CD4-positive, alpha-beta T cell treated with Interleukin-17A for 4 hours (primary cell): ENCODE measurements around the gene TOM1L1.

Experiments
- DNase-seq: peaks from one replicate; pipeline ENCODE4 v3.0.0-alpha.2; 2020; ENCODE audit warnings: mixed read lengths

Gene TOM1L1

GRCh38 chr17:54899201-54899600 is 1.5 kb upstream of the TOM1L1 start:
- DNase-seq = no peak

GRCh38 chr17:54899721-54900456 is 763 bp upstream of the TOM1L1 start:
- DNase-seq = no peak

- DNase-seq = no peak
Measured at GRCh38 chr17:54901230-54901822, 674 bp downstream of the TOM1L1 start.

GRCh38 chr17:54902017-54902416 is 1.4 kb downstream of the TOM1L1 start:
- no peak for DNase-seq

- no peak for DNase-seq
Measured at GRCh38 chr17:54902611-54903010, 2.0 kb downstream of the TOM1L1 start.

GRCh38 chr17:54903375-54903774 is 2.7 kb downstream of the TOM1L1 start:
- DNase-seq = no peak

GRCh38 chr17:54906683-54907082 is 6.0 kb downstream of the TOM1L1 start:
- DNase-seq = no peak

- DNase-seq = no peak
Measured at GRCh38 chr17:54907376-54907775, 6.7 kb downstream of the TOM1L1 start.

- no peak for DNase-seq
Measured at GRCh38 chr17:54909766-54910165, 9.1 kb downstream of the TOM1L1 start.

GRCh38 chr17:54916721-54917120 is 16.1 kb downstream of the TOM1L1 start:
- DNase-seq = no peak

GRCh38 chr17:54919425-54919824 is 18.8 kb downstream of the TOM1L1 start:
- no peak for DNase-seq

- no peak for DNase-seq
Measured at GRCh38 chr17:54920819-54921218, 20.2 kb downstream of the TOM1L1 start.

- no peak for DNase-seq
Measured at GRCh38 chr17:54924405-54924804, 23.8 kb downstream of the TOM1L1 start.

GRCh38 chr17:54927525-54927924 is 26.9 kb downstream of the TOM1L1 start:
- no peak for DNase-seq

GRCh38 chr17:54932711-54933110 is 32.1 kb downstream of the TOM1L1 start:
- no peak for DNase-seq

GRCh38 chr17:54933921-54934320 is 33.3 kb downstream of the TOM1L1 start:
- DNase-seq = no peak

- no peak for DNase-seq
Measured at GRCh38 chr17:54935471-54935870, 34.8 kb downstream of the TOM1L1 start.

GRCh38 chr17:54937018-54937417 is 36.4 kb downstream of the TOM1L1 start:
- no peak for DNase-seq

GRCh38 chr17:54937426-54937825 is 36.8 kb downstream of the TOM1L1 start:
- no peak for DNase-seq

GRCh38 chr17:54941285-54941684 is 40.6 kb downstream of the TOM1L1 start:
- no peak for DNase-seq

- DNase-seq = no peak
Measured at GRCh38 chr17:54944796-54945195, 44.1 kb downstream of the TOM1L1 start.

- no peak for DNase-seq
Measured at GRCh38 chr17:54945231-54945630, 44.6 kb downstream of the TOM1L1 start.

GRCh38 chr17:54945671-54946070 is 45.0 kb downstream of the TOM1L1 start:
- DNase-seq = no peak

GRCh38 chr17:54947396-54947795 is 46.7 kb downstream of the TOM1L1 start:
- DNase-seq = no peak

GRCh38 chr17:54948380-54948779 is 47.7 kb downstream of the TOM1L1 start:
- no peak for DNase-seq
